ENCODE measurements around the gene COPZ2.

DNA sequence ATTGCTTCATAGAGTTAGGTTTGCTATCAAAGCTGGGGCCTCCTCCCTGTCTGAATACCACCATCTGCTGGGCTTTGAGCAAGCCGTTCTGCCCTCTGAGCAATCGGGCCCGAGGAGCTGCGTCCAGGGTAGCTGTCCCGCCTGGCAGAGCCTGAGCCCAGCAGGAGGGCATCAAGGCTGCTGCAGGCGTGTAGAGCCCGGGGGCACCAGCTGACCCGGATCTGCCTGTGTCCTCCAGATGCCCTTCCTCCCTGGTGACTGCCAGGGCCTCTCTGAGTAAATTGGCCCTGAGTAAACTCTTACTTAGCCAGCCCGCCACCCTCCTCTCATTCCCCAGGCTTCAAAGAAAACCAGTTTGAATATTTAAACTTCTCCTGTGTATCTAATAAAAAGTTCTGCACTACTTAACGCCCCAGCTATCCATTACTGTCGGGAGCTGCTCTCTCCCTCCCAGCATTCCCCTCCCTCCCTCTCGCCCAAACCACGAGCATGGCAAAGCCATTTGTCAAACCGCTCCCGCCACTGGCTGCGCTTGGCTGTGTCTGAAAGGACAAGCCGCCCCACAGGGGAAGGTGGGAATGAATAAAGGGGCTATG, 50.3 kb downstream of the COPZ2 start:
- TF ChIP-seq ADNP (tag; IDR thresholded peaks at IDR 0.05) (no peak), E4F1 (CRISPR knock-in tag; IDR thresholded peaks at IDR 0.05; ENCODE audit: borderline replicate concordance) (no peak), TARDBP (IDR thresholded peaks at IDR 0.05) (no peak), ZNF324 (CRISPR knock-in tag; IDR thresholded peaks at IDR 0.05) (no peak), POLR2A (conservative IDR thresholded peaks at IDR 0.05) (no peak), DPF2 (IDR thresholded peaks at IDR 0.05) (no peak), CREB1 (IDR thresholded peaks at IDR 0.05) (no peak), CREB1 (CRISPR knock-in tag; IDR thresholded peaks at IDR 0.05) (no peak), MYC (IDR thresholded peaks at IDR 0.05; ENCODE audit: low read depth, low read length) (no peak), MYC (CRISPR knock-in tag; IDR thresholded peaks at IDR 0.05; ENCODE audit: borderline replicate concordance, low read depth) (no peak), MEF2A (IDR thresholded peaks at IDR 0.05; ENCODE audit: control insufficient read depth, low read depth, low read length) (no peak), JUNB (CRISPR knock-in tag; conservative IDR thresholded peaks at IDR 0.05) (no peak), RFX5 (IDR thresholded peaks at IDR 0.05; ENCODE audit: low read depth, low read length) (no peak), KLF1 (tag; IDR thresholded peaks at IDR 0.05) (no peak), SNRNP70 (optimal IDR thresholded peaks at IDR 0.05; ENCODE audit: low read depth, low read length) (no peak)

All from K562 (cell line).